Panc1 (cell line): Measurements from ENCODE around the gene ARMC5. TPM values are rescaled to one million over a fixed set of nuclear protein-coding genes. Genes with fewer than 3 reads are reported as not detected.
A peak's percentile ranks its signal among the peaks of the same experiment; 100 is the strongest.

ENCODE experiments used
- ATAC-seq: fragments of 200-7000 bp; cut with Tn5 transposase; 2 replicates; pipeline ENCODE4 v1.9.1; 2020; ENCODE audit warnings: mild to moderate bottlenecking, moderate library complexity
- BruUV-seq: library from RNA; stranded (reverse); fragments of 400-500 nt; replicated peaks from 2 replicates; lab custom pipeline; 2021; lab: Mats Ljungman, UMichigan
- CTCF ChIA-PET: fragments of 300-600 bp; sonication (Branson Sonifier 250); formaldehyde crosslinking; loops from one replicate; lab custom pipeline; 2022; ENCODE audit warnings: antibody characterized with exemption; lab: Charles Lee
- POLR2A ChIA-PET: fragments of 300-600 bp; sonication (Branson Sonifier 250); formaldehyde crosslinking; loops from one replicate; lab custom pipeline; 2022; ENCODE audit warnings: antibody characterized with exemption; lab: Charles Lee
- DNase-seq: peaks from one replicate; pipeline ENCODE4 v3.0.0-alpha.2; 2010; ENCODE audit warnings: low read depth, low spot score
- H3K27ac ChIP-seq: 2 replicates; pipeline ENCODE4 v1.5.1; 2011; ENCODE audit warnings: mild to moderate bottlenecking, low read length, inconsistent platforms
- H3K27me3 ChIP-seq: fragments of 200-500 bp; sonication (Bioruptor generic); 2 replicates; pipeline ENCODE4 v1.6.0; 2014; ENCODE audit warnings: low read length, inconsistent platforms; ENCODE audit not compliant: control insufficient read depth, insufficient read depth
- H3K36me3 ChIP-seq: fragments of 200-500 bp; sonication (Bioruptor generic); 2 replicates; pipeline ENCODE4 v1.5.1; 2014; ENCODE audit warnings: inconsistent platforms, mild to moderate bottlenecking, low read length, moderate library complexity; ENCODE audit not compliant: control insufficient read depth, insufficient read depth
- H3K4me1 ChIP-seq: 2 replicates; pipeline ENCODE4 v1.5.1; 2011; ENCODE audit warnings: inconsistent platforms, mild to moderate bottlenecking, low read length, moderate library complexity; ENCODE audit not compliant: control insufficient read depth, insufficient read depth
- H3K4me3 ChIP-seq, 2 experiments: 2 replicates each; pipeline ENCODE4 v1.5.1; 2011 to 2012; ENCODE audit warnings: low read depth in 2 of 2, low read length in 2 of 2, mild to moderate bottlenecking in 2 of 2, inconsistent platforms in 1 of 2, moderate library complexity in 1 of 2
- H3K9me3 ChIP-seq: fragments of 200-500 bp; sonication (Bioruptor generic); 2 replicates; pipeline ENCODE4 v1.5.1; 2014; ENCODE audit warnings: low read depth, mild to moderate bottlenecking, inconsistent platforms, low read length, moderate library complexity; ENCODE audit not compliant: control insufficient read depth, insufficient read depth
- CTCF ChIP-seq: fragments of 450-650 bp; IDR thresholded peaks from 2 replicates; pipeline ENCODE4 v1.5.1; 2017; ENCODE audit warnings: mild to moderate bottlenecking
- POLR2AphosphoS5 ChIP-seq: IDR thresholded peaks from 2 replicates; pipeline ENCODE4 v1.6.1; 2012; ENCODE audit warnings: mild to moderate bottlenecking, low read depth, low read length, moderate library complexity
- REST ChIP-seq, 2 experiments: IDR thresholded peaks; 2 replicates each; pipeline ENCODE4 v1.6.1; 2011 to 2012; ENCODE audit warnings: low read depth in 2 of 2, control low read depth in 1 of 2, low read length in 1 of 2, mild to moderate bottlenecking in 1 of 2, moderate library complexity in 1 of 2; ENCODE audit not compliant: insufficient read depth in 1 of 2
- SIN3A ChIP-seq: IDR thresholded peaks from 2 replicates; pipeline ENCODE4 v1.6.1; 2012; ENCODE audit warnings: low read depth, mild to moderate bottlenecking, low read length, moderate library complexity, borderline replicate concordance; ENCODE audit not compliant: insufficient read depth
- in situ Hi-C: cut with HindIII; loops from 2 replicates; pipeline ENCODE4 v1.10.0; 2016; ENCODE audit warnings: low sequenced_read_pairs, low pct_unique_long_range_greater_than_20kb
- intact Hi-C: fragments of 100-400 bp; cut with micrococcal nuclease; formaldehyde crosslinking; loops from one replicate; pipeline ENCODE4 v1.10.0; 2022; ENCODE audit not compliant: unreplicated experiment
- total RNA-seq: library from RNA; stranded (reverse); gene quantifications from one replicate; pipeline ENCODE4 v1.2.1, GENCODE V29; 2021; ENCODE audit not compliant: unreplicated experiment

The ARMC5 gene
- total RNA-seq, 1 experiment from 2014 or later, result 19.8 TPM

GRCh38 chr16:31471875-31472708, 12.8 kb downstream of the ARMC5 start, which contains the start of gene TGFB1I1:
Gene TGFB1I1, plus strand, starts transcription at chr16:31472152. Its CDS starts 37 bp downstream, at chr16:31472189.
- Histone ChIP-seq H3K9me3 (no peaks in the 10 kb centered on the region), H3K4me1 (0 out of 2 replicates have a peak, but pooled peaks cover 4% of the 10 kb centered on the region), H3K4me3 (peak within 1 kb of the TSS; percentile 63 to 79), H3K27me3 (no peaks in the 10 kb centered on the region), H3K27ac (peak within 1 kb of the TSS; percentile 83), H3K36me3 (peaks cover 3% of the 10 kb centered on the region; the same call in 1 of the 2 replicates)
- TF ChIP-seq SIN3A (no peak), POLR2AphosphoS5 (no peak), CTCF (no peak), REST (IDR thresholded peaks at IDR 0.05; ENCODE audit: insufficient read depth in 1 of 2, low read depth in 2 of 2, low read length in 1 of 2) (no peak)
- no TSS peak for BruUV-seq
- ATAC-seq (peak; percentile 67), DNase-seq (no peak)
- CTCF ChIA-PET, result interaction anchor here (0.6 kb wide), 1 partner anchor 12 kb away, joined by 3 read pairs; the partner anchor contains the start of gene ARMC5
- intact Hi-C loops (loop anchor here (5.0 kb wide), 1 partner anchor 225 kb away; no protein-coding TSS in a partner anchor), in situ Hi-C loops (no loop called here)
- POLR2A ChIA-PET, result interaction anchor here (0.6 to 0.7 kb wide), 2 partner anchors 219 to 242 kb away, joined by 3 to 7 read pairs; no protein-coding TSS in a partner anchor

- intact Hi-C loops (loop anchor here (5.0 kb wide), 1 partner anchor 225 kb away; no protein-coding TSS in a partner anchor), in situ Hi-C loops (no loop called here)
- Histone ChIP-seq H3K4me1 (peaks cover 6% of the 10 kb centered on the region; the same call in 1 of the 2 replicates), H3K4me3 (peak overlapping the region; percentile 63 to 79), H3K27me3 (no peaks in the 10 kb centered on the region), H3K36me3 (peaks cover 3% of the 10 kb centered on the region; the same call in 1 of the 2 replicates), H3K9me3 (no peaks in the 10 kb centered on the region), H3K27ac (peak overlapping the region; percentile 81)
- ChIA-PET CTCF (interaction anchor here (0.6 kb wide), 1 partner anchor 115 kb away, joined by 3 read pairs; no protein-coding TSS in a partner anchor), POLR2A (interaction anchor here (0.7 kb wide), 1 partner anchor 218 kb away, joined by 7 read pairs; no protein-coding TSS in a partner anchor)
- TSS peak; percentile 71 for BruUV-seq
- TF ChIP-seq REST (IDR thresholded peaks at IDR 0.05; ENCODE audit: insufficient read depth in 1 of 2, low read depth in 2 of 2, low read length in 1 of 2), result no peak
- TF ChIP-seq CTCF, result peak; percentile 86
- DNase-seq (peak; percentile 60), ATAC-seq (peak; percentile 74)
Measured at GRCh38 chr16:31472709-31473203, 13.5 kb downstream of the ARMC5 start.
